Measurements from ENCODE around the gene PTPRK.

The PTPRK gene

DNA sequence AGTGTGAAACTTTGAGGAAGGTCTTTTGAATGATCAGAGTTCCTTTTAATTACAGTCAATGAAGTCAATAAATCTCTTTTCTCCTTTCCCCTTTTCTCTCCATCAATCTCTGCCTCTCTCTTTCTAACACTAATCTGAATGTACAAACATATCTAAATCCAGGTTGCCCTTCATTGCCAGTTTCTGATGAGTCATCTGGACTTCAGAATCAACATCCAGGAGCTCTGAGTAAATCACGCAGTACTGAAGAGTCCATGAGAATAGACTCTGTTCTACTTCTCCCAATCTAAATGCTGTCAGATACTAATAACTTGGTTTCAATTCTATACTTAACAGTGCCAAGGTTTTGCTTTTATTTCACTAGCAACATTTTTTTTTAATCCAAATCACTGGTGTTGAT, 380.9 kb downstream of the PTPRK start:
- no peaks in the 10 kb centered on the region for H3K27me3 ChIP-seq (ENCODE audit: control insufficient read depth, insufficient read depth, low read length)
- H3K4me3 ChIP-seq (ENCODE audit: low read length) = no peak overlapping the region
- H3K4me1 ChIP-seq (ENCODE audit: control insufficient read depth, insufficient read depth, low read length) = peaks cover 11% of the 10 kb centered on the region
- no peak overlapping the region for H3K9ac ChIP-seq (ENCODE audit: low read depth, low read length)
- no peaks in the 10 kb centered on the region for H3K36me3 ChIP-seq (ENCODE audit: insufficient read depth, low read length)
- H3K9me3 ChIP-seq (replicated peaks; ENCODE audit: low read length) = no peaks in the 10 kb centered on the region
- H3K4me2 ChIP-seq (ENCODE audit: low read length) = no peak overlapping the region

- Histone ChIP-seq H3K36me3 (ENCODE audit: insufficient read depth, low read length) (no peaks in the 10 kb centered on the region), H3K27me3 (ENCODE audit: control insufficient read depth, insufficient read depth, low read length) (no peaks in the 10 kb centered on the region), H3K9ac (ENCODE audit: low read depth, low read length) (no peak overlapping the region), H3K4me3 (ENCODE audit: low read length) (no peak overlapping the region), H3K4me1 (ENCODE audit: control insufficient read depth, insufficient read depth, low read length) (peaks cover 12% of the 10 kb centered on the region), H3K9me3 (replicated peaks; ENCODE audit: low read length) (no peaks in the 10 kb centered on the region), H3K4me2 (ENCODE audit: low read length) (no peak overlapping the region)
Observed at GRCh38 chr6:128138694-128139093, 381.7 kb downstream of the PTPRK start.

- Histone ChIP-seq H3K4me2 (ENCODE audit: low read length) (no peak overlapping the region), H3K9ac (ENCODE audit: low read depth, low read length) (no peak overlapping the region), H3K4me1 (ENCODE audit: control insufficient read depth, insufficient read depth, low read length) (peaks cover 19% of the 10 kb centered on the region), H3K4me3 (ENCODE audit: low read length) (no peak overlapping the region), H3K27me3 (ENCODE audit: control insufficient read depth, insufficient read depth, low read length) (no peaks in the 10 kb centered on the region), H3K36me3 (ENCODE audit: insufficient read depth, low read length) (no peaks in the 10 kb centered on the region), H3K9me3 (replicated peaks; ENCODE audit: low read length) (no peaks in the 10 kb centered on the region)
Observed at GRCh38 chr6:128135325-128135724, 385.1 kb downstream of the PTPRK start.

GRCh38 chr6:128131566-128131965, 388.8 kb downstream of the PTPRK start:
- peaks cover 10% of the 10 kb centered on the region for H3K4me1 ChIP-seq (ENCODE audit: control insufficient read depth, insufficient read depth, low read length)
- no peak overlapping the region for H3K4me3 ChIP-seq (ENCODE audit: low read length)
- H3K4me2 ChIP-seq (ENCODE audit: low read length) = peak overlapping the region; percentile 12
- no peaks in the 10 kb centered on the region for H3K27me3 ChIP-seq (ENCODE audit: control insufficient read depth, insufficient read depth, low read length)
- H3K9me3 ChIP-seq (replicated peaks; ENCODE audit: low read length) = no peaks in the 10 kb centered on the region
- H3K36me3 ChIP-seq (ENCODE audit: insufficient read depth, low read length) = no peaks in the 10 kb centered on the region
- no peak overlapping the region for H3K9ac ChIP-seq (ENCODE audit: low read depth, low read length)

DNA sequence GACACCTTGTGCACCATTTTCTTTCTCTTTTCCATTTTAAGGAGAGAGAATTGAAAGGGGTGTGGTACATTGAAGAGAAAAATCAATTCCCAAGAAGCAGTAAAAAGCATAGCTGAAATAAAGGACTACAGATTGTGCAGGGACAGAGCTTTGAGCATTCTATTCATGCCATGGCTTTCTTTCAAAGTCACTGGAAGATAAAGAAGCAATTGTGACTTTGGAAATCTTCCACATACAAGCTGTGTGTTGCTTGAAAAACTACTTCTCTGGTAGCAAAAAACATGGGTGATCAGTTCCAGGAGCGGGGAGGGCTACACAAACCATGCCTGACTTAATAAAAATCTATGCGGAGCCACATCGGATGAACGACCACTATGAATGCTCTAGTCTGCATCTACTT, 389.4 kb downstream of the PTPRK start:
- Histone ChIP-seq H3K9ac (ENCODE audit: low read depth, low read length) (no peak overlapping the region), H3K4me1 (ENCODE audit: control insufficient read depth, insufficient read depth, low read length) (peaks cover 10% of the 10 kb centered on the region), H3K27me3 (ENCODE audit: control insufficient read depth, insufficient read depth, low read length) (no peaks in the 10 kb centered on the region), H3K4me2 (ENCODE audit: low read length) (peak overlapping the region; percentile 12), H3K4me3 (ENCODE audit: low read length) (no peak overlapping the region), H3K36me3 (ENCODE audit: insufficient read depth, low read length) (no peaks in the 10 kb centered on the region), H3K9me3 (replicated peaks; ENCODE audit: low read length) (no peaks in the 10 kb centered on the region)

GRCh38 chr6:128129679-128130078, 390.7 kb downstream of the PTPRK start:
- no peak overlapping the region for H3K9ac ChIP-seq (ENCODE audit: low read depth, low read length)
- H3K36me3 ChIP-seq (ENCODE audit: insufficient read depth, low read length) = no peaks in the 10 kb centered on the region
- H3K4me1 ChIP-seq (ENCODE audit: control insufficient read depth, insufficient read depth, low read length) = peaks cover 10% of the 10 kb centered on the region
- no peaks in the 10 kb centered on the region for H3K27me3 ChIP-seq (ENCODE audit: control insufficient read depth, insufficient read depth, low read length)
- no peaks in the 10 kb centered on the region for H3K9me3 ChIP-seq (replicated peaks; ENCODE audit: low read length)
- H3K4me2 ChIP-seq (ENCODE audit: low read length) = no peak overlapping the region
- H3K4me3 ChIP-seq (ENCODE audit: low read length) = no peak overlapping the region

- Histone ChIP-seq H3K4me2 (ENCODE audit: low read length) (no peak overlapping the region), H3K36me3 (ENCODE audit: insufficient read depth, low read length) (no peaks in the 10 kb centered on the region), H3K9ac (ENCODE audit: low read depth, low read length) (no peak overlapping the region), H3K4me3 (ENCODE audit: low read length) (no peak overlapping the region), H3K9me3 (replicated peaks; ENCODE audit: low read length) (no peaks in the 10 kb centered on the region), H3K4me1 (ENCODE audit: control insufficient read depth, insufficient read depth, low read length) (peaks cover 7% of the 10 kb centered on the region), H3K27me3 (ENCODE audit: control insufficient read depth, insufficient read depth, low read length) (no peaks in the 10 kb centered on the region)
Observed at GRCh38 chr6:128127650-128128049, 392.7 kb downstream of the PTPRK start.

DNA sequence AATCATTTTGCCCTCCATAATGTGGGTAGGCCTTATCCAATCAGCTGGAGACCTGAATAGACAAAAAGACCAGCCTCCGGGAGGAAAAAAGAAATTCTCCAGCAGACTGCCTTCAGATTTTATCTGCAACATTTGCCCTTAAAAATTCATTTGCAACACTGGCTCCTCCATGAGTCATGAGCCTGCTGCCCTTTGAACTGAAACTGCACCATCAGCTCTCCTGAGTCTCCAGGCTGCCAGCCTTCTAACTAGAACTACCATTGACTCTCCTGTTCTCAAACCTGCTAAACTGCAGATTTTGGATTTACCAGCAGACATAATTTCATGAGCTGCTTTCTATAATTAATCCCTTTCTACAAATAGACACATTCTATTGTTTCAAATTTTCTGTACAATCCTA, 395.7 kb downstream of the PTPRK start:
- H3K4me2 ChIP-seq (ENCODE audit: low read length) = no peak overlapping the region
- H3K27me3 ChIP-seq (ENCODE audit: control insufficient read depth, insufficient read depth, low read length) = no peaks in the 10 kb centered on the region
- no peaks in the 10 kb centered on the region for H3K4me1 ChIP-seq (ENCODE audit: control insufficient read depth, insufficient read depth, low read length)
- H3K36me3 ChIP-seq (ENCODE audit: insufficient read depth, low read length) = no peaks in the 10 kb centered on the region
- H3K4me3 ChIP-seq (ENCODE audit: low read length) = no peak overlapping the region
- no peaks in the 10 kb centered on the region for H3K9me3 ChIP-seq (replicated peaks; ENCODE audit: low read length)
- H3K9ac ChIP-seq (ENCODE audit: low read depth, low read length) = no peak overlapping the region

- H3K4me2 ChIP-seq (ENCODE audit: low read length) = no peak overlapping the region
Observed at GRCh38 chr6:128121610-128122009, 398.8 kb downstream of the PTPRK start.

DNA sequence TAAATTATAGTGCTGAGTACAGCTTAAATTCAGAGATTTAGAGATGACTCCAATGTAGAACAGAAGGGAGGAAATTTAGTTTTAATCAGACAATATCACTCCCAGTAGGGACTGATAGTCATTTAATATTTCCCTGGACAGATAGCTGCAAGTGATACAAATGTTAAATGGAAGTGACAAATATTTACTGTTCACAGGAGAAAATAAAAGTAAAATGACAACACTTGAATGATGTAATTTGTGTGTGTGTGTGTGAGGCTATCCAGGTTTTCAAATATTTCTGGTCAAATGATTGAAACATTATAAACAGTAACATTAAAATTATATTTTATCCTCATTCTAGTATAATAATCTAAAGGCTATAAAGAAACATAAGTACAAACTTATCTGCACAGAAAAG, 399.2 kb downstream of the PTPRK start:
- no peak overlapping the region for H3K9ac ChIP-seq (ENCODE audit: low read depth, low read length)
- no peak overlapping the region for H3K4me2 ChIP-seq (ENCODE audit: low read length)
- no peaks in the 10 kb centered on the region for H3K27me3 ChIP-seq (ENCODE audit: control insufficient read depth, insufficient read depth, low read length)
- H3K9me3 ChIP-seq (replicated peaks; ENCODE audit: low read length) = no peaks in the 10 kb centered on the region
- H3K4me1 ChIP-seq (ENCODE audit: control insufficient read depth, insufficient read depth, low read length) = peaks cover 13% of the 10 kb centered on the region
- H3K36me3 ChIP-seq (ENCODE audit: insufficient read depth, low read length) = no peaks in the 10 kb centered on the region
- H3K4me3 ChIP-seq (ENCODE audit: low read length) = no peak overlapping the region

More at GRCh38 chr6:128121610-128122009, 398.8 kb downstream of the PTPRK start:
- Histone ChIP-seq H3K9ac (ENCODE audit: low read depth, low read length) (no peak overlapping the region), H3K27me3 (ENCODE audit: control insufficient read depth, insufficient read depth, low read length) (no peaks in the 10 kb centered on the region), H3K36me3 (ENCODE audit: insufficient read depth, low read length) (no peaks in the 10 kb centered on the region), H3K4me1 (ENCODE audit: control insufficient read depth, insufficient read depth, low read length) (peaks cover 13% of the 10 kb centered on the region), H3K9me3 (replicated peaks; ENCODE audit: low read length) (no peaks in the 10 kb centered on the region), H3K4me3 (ENCODE audit: low read length) (no peak overlapping the region)

GRCh38 chr6:128118401-128118800, 402.0 kb downstream of the PTPRK start:
- H3K27me3 ChIP-seq (ENCODE audit: control insufficient read depth, insufficient read depth, low read length) = no peaks in the 10 kb centered on the region
- H3K36me3 ChIP-seq (ENCODE audit: insufficient read depth, low read length) = no peaks in the 10 kb centered on the region
- H3K4me1 ChIP-seq (ENCODE audit: control insufficient read depth, insufficient read depth, low read length) = peaks cover 13% of the 10 kb centered on the region
- H3K9me3 ChIP-seq (replicated peaks; ENCODE audit: low read length) = no peaks in the 10 kb centered on the region
- peak overlapping the region; percentile 32 for H3K4me2 ChIP-seq (ENCODE audit: low read length)
- no peak overlapping the region for H3K9ac ChIP-seq (ENCODE audit: low read depth, low read length)
- no peak overlapping the region for H3K4me3 ChIP-seq (ENCODE audit: low read length)

GRCh38 chr6:128117916-128118315, 402.5 kb downstream of the PTPRK start:
- Histone ChIP-seq H3K9ac (ENCODE audit: low read depth, low read length) (no peak overlapping the region), H3K4me1 (ENCODE audit: control insufficient read depth, insufficient read depth, low read length) (peaks cover 14% of the 10 kb centered on the region), H3K4me3 (ENCODE audit: low read length) (no peak overlapping the region), H3K27me3 (ENCODE audit: control insufficient read depth, insufficient read depth, low read length) (no peaks in the 10 kb centered on the region), H3K4me2 (ENCODE audit: low read length) (peak overlapping the region; percentile 32), H3K9me3 (replicated peaks; ENCODE audit: low read length) (no peaks in the 10 kb centered on the region), H3K36me3 (ENCODE audit: insufficient read depth, low read length) (no peaks in the 10 kb centered on the region)
